Gastrocnemius medialis (tissue), 4 donors: ENCODE data around the gene NRL. TPM values are rescaled to one million over a fixed set of nuclear protein-coding genes. Genes with fewer than 3 reads are reported as not detected.
A peak's percentile ranks its signal among the peaks of the same experiment; 100 is the strongest.

Experiments
- ATAC-seq, 2 donors: fragments of 150-250 bp; one replicate each; pipeline ENCODE4 v1.9.1; 2016
- DNase-seq, 2 donors: peaks; one replicate each; pipeline ENCODE4 v3.0.0-alpha.2; 2019
- H3K27ac ChIP-seq, 4 donors: fragments of 200-600 bp; sonication (generic); 1 replicate in 1 of 4; 2 replicates in 3 of 4; pipeline ENCODE4 v1.5.1; 2016 to 2018; ENCODE audit warnings: mild to moderate bottlenecking in 2 of 4, moderate library complexity in 1 of 4
- H3K27me3 ChIP-seq, 3 donors: fragments of 200-600 bp; sonication (generic) in 2 of 3; 1 replicate in 1 of 3; 2 replicates in 2 of 3; pipeline versions ENCODE4 v1.5.1 to v1.6.0; 2016 to 2019; ENCODE audit warnings: mild to moderate bottlenecking in 1 of 3, moderate library complexity in 1 of 3
- H3K36me3 ChIP-seq, 2 donors: fragments of 200-600 bp; sonication (generic) in 1 of 2; one replicate each; pipeline ENCODE4 v1.5.1; 2017 to 2018
- H3K4me1 ChIP-seq, 2 donors: fragments of 200-600 bp; sonication (generic) in 1 of 2; one replicate each; pipeline ENCODE4 v1.5.1; 2016 to 2017; ENCODE audit warnings: mild to moderate bottlenecking in 2 of 2
- H3K4me3 ChIP-seq, 4 donors: fragments of 200-600 bp; sonication (generic) in 3 of 4; 1 replicate in 1 of 4; 2 replicates in 3 of 4; pipeline ENCODE4 v1.5.1; 2016 to 2019; ENCODE audit warnings: mild to moderate bottlenecking in 2 of 4
- H3K9me3 ChIP-seq, 3 donors: fragments of 200-600 bp; sonication (generic) in 2 of 3; 1 replicate in 1 of 3; 2 replicates in 2 of 3; pipeline ENCODE4 v1.5.1; 2016 to 2019
- POLR2A ChIP-seq, 2 donors: fragments of 450-650 bp; IDR thresholded peaks; one replicate each; pipeline ENCODE4 v1.6.1; 2017; ENCODE audit warnings: antibody characterized with exemption in 2 of 2, mild to moderate bottlenecking in 2 of 2, moderate library complexity in 2 of 2
- in situ Hi-C, 4 donors: fragments of 200-750 bp; cut with MboI; loops; one replicate each; pipeline versions ENCODE4 v1.15.0 to v1.8.0; 2017; ENCODE audit warnings: low sequenced_read_pairs in 4 of 4
- intact Hi-C: fragments of 100-400 bp; cut with DNase I; formaldehyde crosslinking; loops from one replicate; pipeline ENCODE4 v1.15.1; 2023; ENCODE audit warnings: low total_unique reads
- total RNA-seq, 4 donors: library from RNA; depleted of rRNA; stranded (reverse); fragments of >200 nt; gene quantifications; one replicate each; pipeline versions ENCODE4 v1.1.0 to v1.2.3, GENCODE V29; 2016
- TF ChIP-seq, protein P1 (sequence below), 5 experiments: fragments of 450-650 bp in 3 of 5; fragments of 200-600 bp in 2 of 5; sonication (generic) in 2 of 5; IDR thresholded peaks in 4 of 5; conservative IDR thresholded peaks in 1 of 5; 1 replicate in 4 of 5; 2 replicates in 1 of 5; pipeline ENCODE4 v1.5.1; 2016 to 2019; ENCODE audit warnings: antibody characterized with exemption in 5 of 5, mild to moderate bottlenecking in 3 of 5, moderate library complexity in 3 of 5

Gene NRL
- total RNA-seq, 4 donors from 2014 or later, result 0.82 to 4.5 (median 2.4) TPM

DNA sequence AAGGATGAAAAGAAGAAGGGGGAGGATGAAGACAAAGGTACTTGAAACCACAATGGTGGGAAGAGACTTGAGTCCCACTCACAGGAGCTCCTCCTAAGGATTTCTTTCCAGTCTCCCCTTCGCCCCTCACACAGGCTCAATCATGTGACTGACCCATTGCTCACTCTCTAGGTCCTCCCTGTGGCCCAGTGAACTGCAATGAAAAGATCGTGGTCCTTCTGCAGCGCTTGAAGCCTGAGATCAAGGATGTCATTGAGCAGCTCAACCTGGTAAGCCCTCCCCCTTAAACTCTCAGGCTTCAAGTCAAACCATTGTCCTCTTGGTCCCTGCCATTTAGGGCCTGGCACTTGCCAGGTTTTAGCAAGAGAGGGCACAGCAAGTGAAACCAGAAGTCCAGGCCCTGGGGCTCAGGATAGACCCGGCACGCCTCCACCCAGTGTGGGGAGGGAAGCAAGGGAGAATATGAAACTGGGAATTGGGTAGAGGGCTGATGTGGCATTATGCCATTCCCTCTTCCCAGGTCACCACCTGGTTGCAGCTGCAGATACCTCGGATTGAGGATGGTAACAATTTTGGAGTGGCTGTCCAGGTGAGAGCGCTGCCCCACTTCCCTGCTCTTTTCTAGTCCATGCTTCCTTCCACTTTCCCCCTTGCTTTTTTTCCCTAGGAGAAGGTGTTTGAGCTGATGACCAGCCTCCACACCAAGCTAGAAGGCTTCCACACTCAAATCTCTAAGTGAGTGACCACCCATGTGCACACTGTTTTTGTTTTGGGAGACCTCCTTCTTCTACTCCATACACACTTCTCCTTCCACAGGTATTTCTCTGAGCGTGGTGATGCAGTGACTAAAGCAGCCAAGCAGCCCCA, 23.0 kb upstream of the NRL start:
- Histone ChIP-seq H3K36me3 (peaks cover 0 to 18% of the 10 kb centered on the region in 2 donors), H3K9me3 (no peaks in the 10 kb centered on the region), H3K27me3 (no peaks in the 10 kb centered on the region), H3K27ac (peak overlapping the region; percentile 92 to 99 (median 96)), H3K4me3 (no peak overlapping the region), H3K4me1 (peaks cover 38 to 56% of the 10 kb centered on the region in 2 donors)
- no peak for DNase-seq
- in situ Hi-C loops (loop anchor here in 1 of 4 donors (25.0 kb wide), 1 partner anchor 825 kb away; the partner anchor contains the start of genes BCL2L2, PABPN1 and PPP1R3E), intact Hi-C loops (no loop called here)
- ATAC-seq, result no peak
- TF ChIP-seq POLR2A (IDR thresholded peaks at IDR 0.05), result no peak
- TF ChIP-seq, protein P1, sequence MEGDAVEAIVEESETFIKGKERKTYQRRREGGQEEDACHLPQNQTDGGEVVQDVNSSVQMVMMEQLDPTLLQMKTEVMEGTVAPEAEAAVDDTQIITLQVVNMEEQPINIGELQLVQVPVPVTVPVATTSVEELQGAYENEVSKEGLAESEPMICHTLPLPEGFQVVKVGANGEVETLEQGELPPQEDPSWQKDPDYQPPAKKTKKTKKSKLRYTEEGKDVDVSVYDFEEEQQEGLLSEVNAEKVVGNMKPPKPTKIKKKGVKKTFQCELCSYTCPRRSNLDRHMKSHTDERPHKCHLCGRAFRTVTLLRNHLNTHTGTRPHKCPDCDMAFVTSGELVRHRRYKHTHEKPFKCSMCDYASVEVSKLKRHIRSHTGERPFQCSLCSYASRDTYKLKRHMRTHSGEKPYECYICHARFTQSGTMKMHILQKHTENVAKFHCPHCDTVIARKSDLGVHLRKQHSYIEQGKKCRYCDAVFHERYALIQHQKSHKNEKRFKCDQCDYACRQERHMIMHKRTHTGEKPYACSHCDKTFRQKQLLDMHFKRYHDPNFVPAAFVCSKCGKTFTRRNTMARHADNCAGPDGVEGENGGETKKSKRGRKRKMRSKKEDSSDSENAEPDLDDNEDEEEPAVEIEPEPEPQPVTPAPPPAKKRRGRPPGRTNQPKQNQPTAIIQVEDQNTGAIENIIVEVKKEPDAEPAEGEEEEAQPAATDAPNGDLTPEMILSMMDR (IDR thresholded peaks at IDR 0.05 in 4 of 5, conservative IDR thresholded peaks at IDR 0.05 in 1 of 5), result no peak

DNA sequence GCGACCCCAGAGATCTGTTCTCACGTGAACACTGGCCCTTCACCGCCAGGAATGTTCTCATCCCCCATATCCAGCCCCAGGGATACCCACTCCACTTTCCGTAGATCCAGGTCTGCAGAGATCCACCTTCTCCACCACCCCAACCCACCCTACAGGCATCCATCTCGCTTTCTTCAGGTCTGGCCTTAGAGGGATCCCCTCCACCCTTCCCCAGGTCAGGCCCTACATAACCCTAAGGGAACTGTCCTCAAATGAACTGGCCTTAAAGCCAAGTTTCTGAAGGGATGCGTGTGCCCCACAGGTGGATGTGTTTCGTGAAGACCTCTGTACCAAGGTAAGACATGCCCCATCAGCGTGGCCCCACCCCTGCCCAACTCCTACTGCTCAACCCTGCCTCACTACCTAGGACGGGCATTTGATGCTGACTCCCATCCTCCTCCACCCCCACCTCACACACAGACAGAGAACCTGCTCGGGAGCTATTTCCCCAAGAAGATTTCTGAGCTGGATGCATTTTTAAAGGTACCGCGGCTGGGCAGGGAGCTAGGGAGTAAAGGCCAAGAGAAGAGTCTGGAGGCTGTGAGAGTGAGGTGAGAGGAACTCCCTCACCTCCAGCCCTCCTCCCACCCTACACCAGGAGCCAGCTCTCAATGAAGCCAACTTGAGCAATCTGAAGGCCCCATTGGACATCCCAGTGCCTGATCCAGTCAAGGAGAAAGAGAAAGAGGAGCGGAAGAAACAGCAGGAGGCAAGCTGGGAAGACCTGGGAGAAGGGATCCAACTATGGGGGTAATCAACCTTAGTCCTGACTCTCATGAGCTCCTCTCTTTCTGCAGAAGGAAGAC, 22.2 kb upstream of the NRL start:
- no peaks in the 10 kb centered on the region for H3K9me3 ChIP-seq
- H3K27me3 ChIP-seq, result no peaks in the 10 kb centered on the region
- peaks cover 0 to 18% of the 10 kb centered on the region in 2 donors for H3K36me3 ChIP-seq
- TF ChIP-seq POLR2A (IDR thresholded peaks at IDR 0.05), result no peak
- TF ChIP-seq, protein P1 (IDR thresholded peaks at IDR 0.05 in 4 of 5, conservative IDR thresholded peaks at IDR 0.05 in 1 of 5), result no peak
- in situ Hi-C loops, result loop anchor here in 1 of 4 donors (25.0 kb wide), 1 partner anchor 825 kb away; the partner anchor contains the start of genes BCL2L2, PABPN1 and PPP1R3E
- DNase-seq (no peak), ATAC-seq (no peak)
- peak overlapping the region; percentile 92 to 99 (median 96) for H3K27ac ChIP-seq
- H3K4me3 ChIP-seq, result peak overlapping the region; percentile 86 to 100 (median 92)
- peaks cover 42 to 59% of the 10 kb centered on the region in 2 donors for H3K4me1 ChIP-seq
- intact Hi-C loops, result no loop called here

DNA sequence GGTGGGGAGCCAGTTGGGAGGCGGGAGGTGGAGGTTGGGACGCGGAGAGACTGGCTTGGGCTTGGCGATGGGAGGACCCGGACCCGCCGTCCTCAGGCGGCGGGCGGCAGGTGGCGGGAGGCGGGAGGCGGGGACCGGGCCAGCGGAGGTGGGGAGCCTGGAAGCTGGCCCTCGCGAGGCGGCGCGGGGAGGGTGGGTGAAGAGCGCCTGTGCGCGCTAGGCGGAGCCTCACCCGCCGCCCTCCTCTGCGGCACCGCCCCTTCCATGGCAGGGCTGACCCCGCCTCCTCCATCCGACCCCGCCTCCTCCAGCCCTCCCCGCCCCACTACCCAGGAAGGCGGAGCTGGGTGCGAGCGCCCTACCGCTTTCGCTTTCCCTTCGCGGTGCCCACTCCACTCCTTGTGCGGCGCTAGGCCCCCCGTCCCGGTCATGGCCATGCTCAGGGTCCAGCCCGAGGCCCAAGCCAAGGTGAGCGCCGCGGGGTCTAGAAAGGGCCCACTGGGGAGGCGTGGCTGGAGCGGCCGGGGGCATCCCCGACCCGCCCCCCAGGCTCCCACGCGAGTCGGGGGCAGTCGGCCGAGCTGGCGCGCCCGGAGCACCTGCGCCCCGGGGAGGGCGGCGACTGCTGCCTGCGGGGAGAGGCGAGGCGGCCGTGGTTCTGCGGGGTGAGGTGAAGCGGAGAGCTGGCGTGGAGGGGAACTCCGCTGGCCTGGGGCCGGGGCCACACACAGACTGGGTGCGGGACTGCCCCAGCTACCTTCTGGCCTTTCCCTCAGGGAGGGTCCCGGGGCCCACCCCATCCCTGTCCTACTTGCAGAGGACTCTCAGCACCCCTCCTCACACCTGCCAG, 21.3 kb upstream of the NRL start, which contains the start of gene PSME1:
PSME1 (plus strand) TSS at position 361 of the 850 bp plus-strand sequence; CDS start at position 430, 69 bp downstream.
- peaks cover 47 to 67% of the 10 kb centered on the region in 2 donors for H3K4me1 ChIP-seq
- in situ Hi-C loops (loop anchor here in 1 of 4 donors (25.0 kb wide), 1 partner anchor 824 kb away; the partner anchor contains the start of genes BCL2L2, PABPN1 and PPP1R3E), intact Hi-C loops (no loop called here)
- no peaks in the 10 kb centered on the region for H3K9me3 ChIP-seq
- H3K36me3 ChIP-seq, result peaks cover 0 to 18% of the 10 kb centered on the region in 2 donors
- peak; percentile 71 to 74 for TF ChIP-seq POLR2A (IDR thresholded peaks at IDR 0.05)
- TF ChIP-seq, protein P1 (IDR thresholded peaks at IDR 0.05 in 4 of 5, conservative IDR thresholded peaks at IDR 0.05 in 1 of 5), result peak in 1 of 5 experiments; percentile 18
- H3K27me3 ChIP-seq, result no peaks in the 10 kb centered on the region
- ATAC-seq, result peak; percentile 53 to 75
- peak; percentile 89 to 94 for DNase-seq
- H3K4me3 ChIP-seq, result peak within 1 kb of the TSS; percentile 86 to 100 (median 92)
- peak within 1 kb of the TSS; percentile 92 to 99 (median 96) for H3K27ac ChIP-seq

DNA sequence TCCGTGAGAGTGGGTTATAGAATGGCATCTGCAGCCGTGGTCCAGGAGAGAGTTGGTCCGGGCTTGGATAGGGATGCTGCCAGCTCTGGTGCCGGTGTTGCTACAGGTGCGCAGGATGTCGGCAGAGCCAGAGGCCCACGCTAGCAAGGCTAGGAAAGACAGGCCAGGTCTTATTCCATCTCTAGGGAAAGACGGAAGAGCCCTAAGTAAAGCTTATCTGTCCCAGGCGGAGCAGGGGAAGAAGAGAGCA, 20.8 kb upstream of the NRL start:
- Histone ChIP-seq H3K9me3 (no peaks in the 10 kb centered on the region), H3K27ac (peak overlapping the region; percentile 92 to 99 (median 96)), H3K27me3 (no peaks in the 10 kb centered on the region), H3K4me3 (peak overlapping the region; percentile 62 to 100 (median 92)), H3K4me1 (peaks cover 53 to 72% of the 10 kb centered on the region in 2 donors), H3K36me3 (peaks cover 0 to 18% of the 10 kb centered on the region in 2 donors)
- intact Hi-C loops (no loop called here), in situ Hi-C loops (loop anchor here in 1 of 4 donors (25.0 kb wide), 1 partner anchor 823 kb away; the partner anchor contains the start of genes BCL2L2, PABPN1 and PPP1R3E)
- ATAC-seq, result peak in 1 of 2 donors; percentile 13
- no peak for TF ChIP-seq POLR2A (IDR thresholded peaks at IDR 0.05)
- TF ChIP-seq, protein P1 (IDR thresholded peaks at IDR 0.05 in 4 of 5, conservative IDR thresholded peaks at IDR 0.05 in 1 of 5), result no peak
- no peak for DNase-seq
